ENCODE data around the gene EDDM3A.

- no peak for TF ChIP-seq CTCF (IDR thresholded peaks at IDR 0.05)
- no peak for TF ChIP-seq ZFX (IDR thresholded peaks at IDR 0.05; ENCODE audit: borderline replicate concordance)
Observed at GRCh38 chr14:20711685-20712084, 34.0 kb upstream of the EDDM3A start.

All from 22Rv1 (cell line).